ENCODE measurements around the gene GALNT7. TPM values are rescaled to one million over a fixed set of nuclear protein-coding genes. Genes with fewer than 3 reads are reported as not detected.

GALNT7 gene
- total and polyA plus RNA-seq, 2 of the 13 experiments (the other 11 are each of a cell fraction or from before 2014, with no cell fraction given) = 0.08 to 0.13 TPM

- TF ChIP-seq, protein P1, sequence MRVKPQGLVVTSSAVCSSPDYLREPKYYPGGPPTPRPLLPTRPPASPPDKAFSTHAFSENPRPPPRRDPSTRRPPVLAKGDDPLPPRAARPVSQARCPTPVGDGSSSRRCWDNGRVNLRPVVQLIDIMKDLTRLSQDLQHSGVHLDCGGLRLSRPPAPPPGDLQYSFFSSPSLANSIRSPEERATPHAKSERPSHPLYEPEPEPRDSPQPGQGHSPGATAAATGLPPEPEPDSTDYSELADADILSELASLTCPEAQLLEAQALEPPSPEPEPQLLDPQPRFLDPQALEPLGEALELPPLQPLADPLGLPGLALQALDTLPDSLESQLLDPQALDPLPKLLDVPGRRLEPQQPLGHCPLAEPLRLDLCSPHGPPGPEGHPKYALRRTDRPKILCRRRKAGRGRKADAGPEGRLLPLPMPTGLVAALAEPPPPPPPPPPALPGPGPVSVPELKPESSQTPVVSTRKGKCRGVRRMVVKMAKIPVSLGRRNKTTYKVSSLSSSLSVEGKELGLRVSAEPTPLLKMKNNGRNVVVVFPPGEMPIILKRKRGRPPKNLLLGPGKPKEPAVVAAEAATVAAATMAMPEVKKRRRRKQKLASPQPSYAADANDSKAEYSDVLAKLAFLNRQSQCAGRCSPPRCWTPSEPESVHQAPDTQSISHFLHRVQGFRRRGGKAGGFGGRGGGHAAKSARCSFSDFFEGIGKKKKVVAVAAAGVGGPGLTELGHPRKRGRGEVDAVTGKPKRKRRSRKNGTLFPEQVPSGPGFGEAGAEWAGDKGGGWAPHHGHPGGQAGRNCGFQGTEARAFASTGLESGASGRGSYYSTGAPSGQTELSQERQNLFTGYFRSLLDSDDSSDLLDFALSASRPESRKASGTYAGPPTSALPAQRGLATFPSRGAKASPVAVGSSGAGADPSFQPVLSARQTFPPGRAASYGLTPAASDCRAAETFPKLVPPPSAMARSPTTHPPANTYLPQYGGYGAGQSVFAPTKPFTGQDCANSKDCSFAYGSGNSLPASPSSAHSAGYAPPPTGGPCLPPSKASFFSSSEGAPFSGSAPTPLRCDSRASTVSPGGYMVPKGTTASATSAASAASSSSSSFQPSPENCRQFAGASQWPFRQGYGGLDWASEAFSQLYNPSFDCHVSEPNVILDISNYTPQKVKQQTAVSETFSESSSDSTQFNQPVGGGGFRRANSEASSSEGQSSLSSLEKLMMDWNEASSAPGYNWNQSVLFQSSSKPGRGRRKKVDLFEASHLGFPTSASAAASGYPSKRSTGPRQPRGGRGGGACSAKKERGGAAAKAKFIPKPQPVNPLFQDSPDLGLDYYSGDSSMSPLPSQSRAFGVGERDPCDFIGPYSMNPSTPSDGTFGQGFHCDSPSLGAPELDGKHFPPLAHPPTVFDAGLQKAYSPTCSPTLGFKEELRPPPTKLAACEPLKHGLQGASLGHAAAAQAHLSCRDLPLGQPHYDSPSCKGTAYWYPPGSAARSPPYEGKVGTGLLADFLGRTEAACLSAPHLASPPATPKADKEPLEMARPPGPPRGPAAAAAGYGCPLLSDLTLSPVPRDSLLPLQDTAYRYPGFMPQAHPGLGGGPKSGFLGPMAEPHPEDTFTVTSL (CRISPR knock-in tag; IDR thresholded peaks at IDR 0.05; ENCODE audit: borderline replicate concordance) = no peak
- no peak for TF ChIP-seq DNMT3B (CRISPR knock-in tag; conservative IDR thresholded peaks at IDR 0.05)
- no peak; the same call in 1 of the 2 replicates for TF ChIP-seq ZFP90 (CRISPR knock-in tag; IDR thresholded peaks at IDR 0.05; ENCODE audit: borderline replicate concordance)
- peak; percentile 96 for TF ChIP-seq ZSCAN5A (CRISPR knock-in tag; IDR thresholded peaks at IDR 0.05; ENCODE audit: borderline replicate concordance)
- TF ChIP-seq ZNF687 (CRISPR knock-in tag; IDR thresholded peaks at IDR 0.05) = peak; percentile 58; the same call in 1 of the 2 replicates
- peak; percentile 99 for TF ChIP-seq ARID2 (CRISPR knock-in tag; IDR thresholded peaks at IDR 0.05; ENCODE audit: borderline replicate concordance)
- TF ChIP-seq ZBED4 (CRISPR knock-in tag; IDR thresholded peaks at IDR 0.05; ENCODE audit: borderline replicate concordance) = peak; percentile 99
- TF ChIP-seq HNF4A (CRISPR knock-in tag; IDR thresholded peaks at IDR 0.05) = no peak
- peak; percentile 97 for TF ChIP-seq IRX3 (CRISPR knock-in tag; IDR thresholded peaks at IDR 0.05; ENCODE audit: borderline replicate concordance, low read depth)
- TF ChIP-seq ZFP62 (CRISPR knock-in tag; IDR thresholded peaks at IDR 0.05) = no peak
- no peak for TF ChIP-seq ZNF510 (CRISPR knock-in tag; IDR thresholded peaks at IDR 0.05; ENCODE audit: low read depth)
Observed at GRCh38 chr4:173334085-173334890, 165.7 kb downstream of the GALNT7 start, which contains the start of gene HMGB2 (continued).

Measured in HepG2 (cell line).